K562 (cell line): Measurements from ENCODE around the gene MGST3.

Experiments used
- BMI1 ChIP-seq: fragments of 150-350 bp; IDR thresholded peaks from 2 replicates; pipeline ENCODE4 v1.6.1; 2014; ENCODE audit warnings: low read length
- CCAR2 ChIP-seq: fragments of 200-400 bp; formaldehyde crosslinking; IDR thresholded peaks from 2 replicates; pipeline ENCODE4 v1.6.1; 2017; ENCODE audit warnings: mild to moderate bottlenecking, low read depth, low read length
- CTCF ChIP-seq, 3 experiments: IDR thresholded peaks in 2 of 3; conservative IDR thresholded peaks in 1 of 3; 2 replicates each; pipeline ENCODE4 v1.5.1; 2011 to 2012; ENCODE audit warnings: low read length in 3 of 3, mild to moderate bottlenecking in 3 of 3, control low read depth in 2 of 3, improper control_type of control experiment in 1 of 3, inconsistent platforms in 1 of 3, low read depth in 1 of 3, mixed read lengths in 1 of 3, moderate library complexity in 1 of 3; ENCODE audit not compliant: insufficient read depth in 2 of 3
- ELF4 ChIP-seq: fragments of 450-650 bp; formaldehyde crosslinking; IDR thresholded peaks from 2 replicates; pipeline ENCODE4 v1.4.0; 2022; ENCODE audit warnings: missing genetic modification characterization
- MXI1 ChIP-seq: IDR thresholded peaks from 2 replicates; pipeline ENCODE4 v1.6.1; 2011; ENCODE audit warnings: low read depth, mild to moderate bottlenecking, improper control_type of control experiment, low read length
- POLR2A ChIP-seq: fragments of 450-650 bp; conservative IDR thresholded peaks from 2 replicates; pipeline ENCODE4 v1.6.1; 2016
- POLR3A ChIP-seq: IDR thresholded peaks from 2 replicates; pipeline ENCODE4 v1.6.1; 2011; ENCODE audit warnings: borderline replicate concordance, mild to moderate bottlenecking, moderate library complexity; ENCODE audit not compliant: insufficient read length, insufficient read depth; ENCODE audit errors: extremely low read depth
- SIN3A ChIP-seq, 2 experiments: fragments of 150-350 bp in 1 of 2; IDR thresholded peaks; 2 replicates each; pipeline ENCODE4 v1.6.1; 2011 to 2016; ENCODE audit warnings: borderline replicate concordance in 2 of 2, low read depth in 2 of 2, low read length in 2 of 2, mild to moderate bottlenecking in 2 of 2, moderate library complexity in 2 of 2; ENCODE audit not compliant: control insufficient read depth in 1 of 2
- SMARCA5 ChIP-seq: fragments of 450-650 bp; IDR thresholded peaks from 2 replicates; pipeline ENCODE4 v1.6.1; 2016
- SMC3 ChIP-seq: conservative IDR thresholded peaks from 2 replicates; pipeline ENCODE4 v1.6.1; 2011; ENCODE audit warnings: low read depth, low read length, improper control_type of control experiment; ENCODE audit not compliant: insufficient read depth
- SREBF2 ChIP-seq: sonication (generic); formaldehyde crosslinking; IDR thresholded peaks from 2 replicates; pipeline ENCODE4 v1.4.0; 2020; ENCODE audit warnings: mild to moderate bottlenecking, missing genetic modification reagents
- TCF7L2 ChIP-seq: fragments of 150-350 bp; IDR thresholded peaks from 2 replicates; pipeline ENCODE4 v1.6.1; 2016; ENCODE audit warnings: low read depth, mild to moderate bottlenecking, low read length, moderate library complexity

GRCh38 chr1:165661703-165662102, 30.7 kb downstream of the MGST3 start:
- TF ChIP-seq SMC3 (no peak), BMI1 (no peak), SIN3A (IDR thresholded peaks at IDR 0.05; ENCODE audit: borderline replicate concordance in 2 of 2, control insufficient read depth in 1 of 2, low read depth in 2 of 2, low read length in 2 of 2) (no peak), SMARCA5 (no peak), ELF4 (CRISPR knock-in tag) (no peak), MXI1 (no peak), CCAR2 (no peak), POLR2A (no peak), CTCF (IDR thresholded peaks at IDR 0.05 in 2 of 3, conservative IDR thresholded peaks at IDR 0.05 in 1 of 3; ENCODE audit: insufficient read depth in 2 of 3, low read depth in 1 of 3, low read length in 3 of 3) (no peak), TCF7L2 (no peak), POLR3A (no peak), SREBF2 (CRISPR knock-in tag) (no peak)
